Measurements from ENCODE around the gene SLC38A8. TPM values are rescaled to one million over a fixed set of nuclear protein-coding genes. Genes with fewer than 3 reads are reported as not detected.

Gene SLC38A8
- total RNA-seq, 4 donors from 2014 or later, result not detected

- intact Hi-C loops (cut with DNase I; ENCODE audit: low total_unique reads), result loop anchor here (10.0 kb wide), 1 partner anchor 149 kb away; no protein-coding TSS in a partner anchor
- TF ChIP-seq POLR2A (IDR thresholded peaks at IDR 0.05) (no peak), CTCF (IDR thresholded peaks at IDR 0.05) (no peak)
- WGBS, 2 donors, result 75 to 85% methylated on average over 8 of the region's 8 CpGs
- DNase-seq (ENCODE audit: low spot score in 2 of 2), result no peak
- H3K4me3 ChIP-seq (ENCODE audit: low read depth, poor library complexity, severe bottlenecking), result no peak overlapping the region
Measured at GRCh38 chr16:83994087-83994486, 48.5 kb downstream of the SLC38A8 start.

GRCh38 chr16:83992624-83993023, 50.0 kb downstream of the SLC38A8 start:
- TF ChIP-seq POLR2A (IDR thresholded peaks at IDR 0.05) (no peak), CTCF (IDR thresholded peaks at IDR 0.05) (no peak)
- 48 to 72% methylated on average over 6 of the region's 6 CpGs for WGBS, 2 donors
- no peak for DNase-seq (ENCODE audit: low spot score in 2 of 2)
- no peak overlapping the region for H3K4me3 ChIP-seq (ENCODE audit: low read depth, poor library complexity, severe bottlenecking)
- intact Hi-C loops (cut with DNase I; ENCODE audit: low total_unique reads), result loop anchor here (10.0 kb wide), 1 partner anchor 148 kb away; no protein-coding TSS in a partner anchor

GRCh38 chr16:83990492-83990891, 52.1 kb downstream of the SLC38A8 start:
- WGBS, 2 donors, result 89 to 95% methylated on average over 11 of the region's 11 CpGs
- DNase-seq (ENCODE audit: low spot score in 2 of 2), result no peak
- H3K4me3 ChIP-seq (ENCODE audit: low read depth, poor library complexity, severe bottlenecking), result no peak overlapping the region
- intact Hi-C loops (cut with DNase I; ENCODE audit: low total_unique reads), result loop anchor here (10.0 kb wide), 1 partner anchor 146 kb away; no protein-coding TSS in a partner anchor
- TF ChIP-seq CTCF (IDR thresholded peaks at IDR 0.05), result no peak
- no peak for TF ChIP-seq POLR2A (IDR thresholded peaks at IDR 0.05)

DNA sequence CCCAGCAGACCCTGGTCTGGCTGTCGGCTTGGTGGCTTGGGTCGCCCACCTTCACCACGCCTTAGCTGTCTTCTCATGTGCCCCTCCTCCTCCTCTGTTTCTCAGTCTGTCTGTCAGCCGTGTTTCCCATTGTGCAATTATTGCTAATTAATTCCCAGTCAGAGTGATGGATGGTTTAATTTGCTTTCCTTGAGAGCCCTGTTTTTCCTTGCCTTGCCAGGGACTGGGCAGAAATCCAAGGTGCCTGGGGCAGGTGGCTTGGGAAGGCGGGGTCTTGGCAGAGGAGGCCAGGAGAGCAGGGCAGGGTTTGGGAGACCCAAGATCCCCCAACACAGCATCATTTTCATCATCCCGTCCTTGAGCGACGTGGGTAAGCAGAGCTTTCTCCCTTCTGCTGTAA, 53.3 kb downstream of the SLC38A8 start:
- DNase-seq (ENCODE audit: low spot score in 2 of 2), result no peak

DNA sequence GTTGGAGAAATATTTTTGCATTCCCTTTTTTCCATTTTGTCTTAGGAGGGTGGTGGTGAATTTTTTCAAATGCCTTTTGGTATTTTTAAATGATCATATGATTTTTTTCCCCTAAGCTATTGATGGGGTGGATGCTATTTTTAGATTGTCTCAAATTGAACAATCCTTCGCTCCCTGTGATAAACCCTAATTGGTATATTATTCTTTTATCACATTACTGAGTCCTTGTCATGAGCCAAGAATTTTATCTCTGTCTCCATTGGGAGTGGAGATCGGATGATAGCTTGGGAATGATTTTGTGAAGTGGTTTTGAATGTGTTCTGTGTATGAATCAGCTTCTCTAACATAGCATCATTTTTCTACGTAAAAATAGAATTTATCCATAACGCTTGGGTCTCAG, 59.1 kb downstream of the SLC38A8 start:
- intact Hi-C loops (cut with DNase I; ENCODE audit: low total_unique reads), result no loop called here
- no peak for DNase-seq (ENCODE audit: low spot score in 2 of 2)
- WGBS, 2 donors, result 50 to 63% methylated on average over 4 of the region's 4 CpGs
- no peak for TF ChIP-seq CTCF (IDR thresholded peaks at IDR 0.05)
- no peak for TF ChIP-seq POLR2A (IDR thresholded peaks at IDR 0.05)
- no peak overlapping the region for H3K4me3 ChIP-seq (ENCODE audit: low read depth, poor library complexity, severe bottlenecking)

More for the DNA sequence above, 53.3 kb downstream of the SLC38A8 start:
- 42 to 48% methylated on average over 8 of the region's 8 CpGs for WGBS, 2 donors
- no peak overlapping the region for H3K4me3 ChIP-seq (ENCODE audit: low read depth, poor library complexity, severe bottlenecking)
- TF ChIP-seq CTCF (IDR thresholded peaks at IDR 0.05) (no peak), POLR2A (IDR thresholded peaks at IDR 0.05) (no peak)
- intact Hi-C loops (cut with DNase I; ENCODE audit: low total_unique reads), result no loop called here

GRCh38 chr16:83981799-83982198, 60.8 kb downstream of the SLC38A8 start:
- 92 to 98% methylated on average over 8 of the region's 8 CpGs for WGBS, 2 donors

More at GRCh38 chr16:83981799-83982198, 60.8 kb downstream of the SLC38A8 start:
- no peak for TF ChIP-seq POLR2A (IDR thresholded peaks at IDR 0.05)
- TF ChIP-seq CTCF (IDR thresholded peaks at IDR 0.05), result no peak
- H3K4me3 ChIP-seq (ENCODE audit: low read depth, poor library complexity, severe bottlenecking), result no peak overlapping the region
- no peak for DNase-seq (ENCODE audit: low spot score in 2 of 2)
- intact Hi-C loops (cut with DNase I; ENCODE audit: low total_unique reads), result no loop called here

Measured in lower leg skin (tissue), 4 donors.